Caco-2 (cell line): Measurements from ENCODE around the gene CEP41. TPM values are rescaled to one million over a fixed set of nuclear protein-coding genes. Genes with fewer than 3 reads are reported as not detected.
A peak's percentile ranks its signal among the peaks of the same experiment; 100 is the strongest.

Experiments
- BruUV-seq: library from RNA; stranded (reverse); fragments of 400-500 nt; replicated peaks from 2 replicates; lab custom pipeline; 2021; lab: Mats Ljungman, UMichigan
- CTCF ChIA-PET: fragments of 300-600 bp; sonication (Branson Sonifier 250); formaldehyde crosslinking; loops from one replicate; lab custom pipeline; 2022; ENCODE audit warnings: antibody characterized with exemption; lab: Charles Lee
- POLR2A ChIA-PET: fragments of 300-600 bp; sonication (Branson Sonifier 250); formaldehyde crosslinking; loops from one replicate; lab custom pipeline; 2022; ENCODE audit warnings: antibody characterized with exemption; lab: Charles Lee
- DNase-seq, 2 experiments: peaks; one replicate each; pipeline versions ENCODE4 v3.0.0 to v3.0.0-alpha.2; 2020 to 2022
- H3K27me3 ChIP-seq: replicated peaks from 2 replicates; pipeline ENCODE4 v1.6.0; 2011; ENCODE audit warnings: low read length; ENCODE audit not compliant: control insufficient read depth, insufficient read depth
- H3K36me3 ChIP-seq: 2 replicates; pipeline ENCODE4 v1.5.1; 2011; ENCODE audit warnings: low read length; ENCODE audit not compliant: control insufficient read depth, insufficient read depth
- H3K4me1 ChIP-seq: fragments of 250-450 bp; sonication (Bioruptor Pico); 2 replicates; pipeline ENCODE4 v1.5.1; 2020; ENCODE audit warnings: mild to moderate bottlenecking
- H3K4me3 ChIP-seq: 2 replicates; pipeline ENCODE4 v1.5.1; 2011; ENCODE audit warnings: low read depth, mild to moderate bottlenecking, control low read depth, low read length
- H3K9me3 ChIP-seq: fragments of 250-450 bp; sonication (Bioruptor Pico); 2 replicates; pipeline ENCODE4 v1.5.1; 2020; ENCODE audit warnings: mild to moderate bottlenecking, moderate library complexity
- H3K27ac Mint-ChIP-seq: one replicate; pipeline ENCODE4 v1.8.0; 2022; ENCODE audit warnings: mixed read lengths; ENCODE audit not compliant: unreplicated experiment
- H3K27me3 Mint-ChIP-seq: one replicate; pipeline ENCODE4 v1.8.0; 2022; ENCODE audit warnings: mixed read lengths; ENCODE audit not compliant: insufficient read depth, unreplicated experiment
- H3K36me3 Mint-ChIP-seq: one replicate; pipeline ENCODE4 v1.8.0; 2022; ENCODE audit warnings: mild to moderate bottlenecking, mixed read lengths; ENCODE audit not compliant: insufficient read depth, unreplicated experiment
- H3K4me1 Mint-ChIP-seq: one replicate; pipeline ENCODE4 v1.8.0; 2022; ENCODE audit warnings: low read depth, mixed read lengths; ENCODE audit not compliant: unreplicated experiment
- H3K4me3 Mint-ChIP-seq: one replicate; pipeline ENCODE4 v1.8.0; 2022; ENCODE audit warnings: mild to moderate bottlenecking, moderate library complexity, mixed read lengths; ENCODE audit not compliant: unreplicated experiment
- H3K9me3 Mint-ChIP-seq: one replicate; pipeline ENCODE4 v1.8.0; 2022; ENCODE audit warnings: mixed read lengths; ENCODE audit not compliant: unreplicated experiment
- CTCF ChIP-seq, 2 experiments: fragments of 200-600 bp in 1 of 2; IDR thresholded peaks; 1 replicate in 1 of 2; 2 replicates in 1 of 2; pipeline versions ENCODE4 v1.5.1 to v1.8.0; 2011 to 2022; ENCODE audit warnings: antibody characterized with exemption in 1 of 2, control low read depth in 1 of 2, inconsistent platforms in 1 of 2, low read depth in 1 of 2, low read length in 1 of 2, mild to moderate bottlenecking in 1 of 2, moderate library complexity in 1 of 2; ENCODE audit not compliant: insufficient read depth in 1 of 2, severe bottlenecking in 1 of 2, unreplicated experiment in 1 of 2
- intact Hi-C: fragments of 100-400 bp; cut with micrococcal nuclease; formaldehyde crosslinking; loops from one replicate; pipeline ENCODE4 v1.10.0; 2022; ENCODE audit not compliant: unreplicated experiment
- total RNA-seq: library from RNA; stranded (reverse); gene quantifications from 2 replicates; pipeline ENCODE4 v1.2.3, GENCODE V29; 2022

CEP41 gene
- total RNA-seq, 1 experiment from 2014 or later, result 14.9 TPM

- Mint-ChIP-seq H3K9me3 (no peaks in the 10 kb centered on the region), H3K27ac (peak overlapping the region; percentile 43), H3K4me3 (peak overlapping the region; percentile 61), H3K27me3 (no peaks in the 10 kb centered on the region), H3K36me3 (no peaks in the 10 kb centered on the region), H3K4me1 (peaks cover 23% of the 10 kb centered on the region)
- Histone ChIP-seq H3K36me3 (no peaks in the 10 kb centered on the region), H3K27me3 (no peaks in the 10 kb centered on the region), H3K9me3 (no peaks in the 10 kb centered on the region), H3K4me1 (peaks cover 15% of the 10 kb centered on the region), H3K4me3 (no peak overlapping the region)
- DNase-seq, result no peak
- intact Hi-C loops, result no loop called here
- CTCF ChIA-PET, result interaction anchor here (0.8 kb wide), 1 partner anchor 92 kb away, joined by 3 read pairs; no protein-coding TSS in a partner anchor
- no peak for TF ChIP-seq CTCF (IDR thresholded peaks at IDR 0.05; ENCODE audit: insufficient read depth in 1 of 2, low read depth in 1 of 2, low read length in 1 of 2, severe bottlenecking in 1 of 2, unreplicated experiment in 1 of 2)
- no TSS peak for BruUV-seq
- POLR2A ChIA-PET, result no interaction called here
Observed at GRCh38 chr7:130393101-130393561, 47.7 kb downstream of the CEP41 start.

GRCh38 chr7:130390486-130390885 lies 50.3 kb downstream of the CEP41 start:
- no peak for TF ChIP-seq CTCF (IDR thresholded peaks at IDR 0.05; ENCODE audit: insufficient read depth in 1 of 2, low read depth in 1 of 2, low read length in 1 of 2, severe bottlenecking in 1 of 2, unreplicated experiment in 1 of 2)
- ChIA-PET CTCF (no interaction called here), POLR2A (no interaction called here)
- no peaks in the 10 kb centered on the region for H3K9me3 ChIP-seq
- peaks cover 15% of the 10 kb centered on the region for H3K4me1 ChIP-seq
- Mint-ChIP-seq H3K4me1 (peaks cover 23% of the 10 kb centered on the region), H3K9me3 (no peaks in the 10 kb centered on the region), H3K4me3 (no peak overlapping the region), H3K27ac (no peak overlapping the region), H3K36me3 (no peaks in the 10 kb centered on the region), H3K27me3 (no peaks in the 10 kb centered on the region)
- no peaks in the 10 kb centered on the region for H3K36me3 ChIP-seq
- intact Hi-C loops, result no loop called here
- no TSS peak for BruUV-seq
- no peak for DNase-seq
- H3K4me3 ChIP-seq, result no peak overlapping the region
- no peaks in the 10 kb centered on the region for H3K27me3 ChIP-seq

GRCh38 chr7:130388671-130389070 lies 52.1 kb downstream of the CEP41 start:
- ChIA-PET POLR2A (no interaction called here), CTCF (no interaction called here)
- no peaks in the 10 kb centered on the region for H3K9me3 ChIP-seq
- no peaks in the 10 kb centered on the region for H3K27me3 ChIP-seq
- H3K27ac Mint-ChIP-seq, result no peak overlapping the region
- no peaks in the 10 kb centered on the region for H3K9me3 Mint-ChIP-seq
- H3K36me3 ChIP-seq, result no peaks in the 10 kb centered on the region
- no TSS peak for BruUV-seq
- intact Hi-C loops, result no loop called here
- H3K4me1 ChIP-seq, result peaks cover 15% of the 10 kb centered on the region
- peaks cover 17% of the 10 kb centered on the region for H3K4me1 Mint-ChIP-seq
- H3K27me3 Mint-ChIP-seq, result no peaks in the 10 kb centered on the region
- H3K4me3 Mint-ChIP-seq, result no peak overlapping the region
- H3K4me3 ChIP-seq, result no peak overlapping the region
- no peak for TF ChIP-seq CTCF (IDR thresholded peaks at IDR 0.05; ENCODE audit: insufficient read depth in 1 of 2, low read depth in 1 of 2, low read length in 1 of 2, severe bottlenecking in 1 of 2, unreplicated experiment in 1 of 2)
- H3K36me3 Mint-ChIP-seq, result no peaks in the 10 kb centered on the region
- no peak for DNase-seq
